Amygdala (tissue), 56 donors: ENCODE measurements around the gene SIM1.

ENCODE experiments used
- DNase-seq, 56 donors: peaks; one replicate each; lab custom pipeline; 2025; lab: John Stamatoyannopoulos, UW

SIM1 gene

GRCh38 chr6:100433726-100434435 lies 30.8 kb downstream of the SIM1 start:
- DNase-seq, result no peak

DNA sequence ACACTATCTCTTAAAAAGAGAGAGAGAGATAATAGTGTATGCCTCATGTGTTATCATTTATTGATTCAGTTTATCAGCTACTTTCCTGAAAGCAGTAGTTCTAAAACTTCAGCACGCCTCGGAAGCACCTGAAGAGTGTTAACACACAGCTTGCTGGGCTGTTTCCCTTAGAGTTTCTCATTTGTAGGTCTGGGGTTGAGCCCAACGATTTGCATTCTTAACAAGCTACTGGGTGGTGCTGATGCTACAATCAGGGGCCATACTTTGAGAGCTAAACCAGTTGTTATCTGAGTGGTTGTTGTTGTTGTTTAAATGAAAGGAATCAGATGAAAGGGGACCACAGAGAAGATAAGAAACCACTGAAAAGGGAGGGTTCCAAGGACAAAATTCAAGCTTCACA lies 32.6 kb downstream of the SIM1 start:
- DNase-seq, result no peak

DNA sequence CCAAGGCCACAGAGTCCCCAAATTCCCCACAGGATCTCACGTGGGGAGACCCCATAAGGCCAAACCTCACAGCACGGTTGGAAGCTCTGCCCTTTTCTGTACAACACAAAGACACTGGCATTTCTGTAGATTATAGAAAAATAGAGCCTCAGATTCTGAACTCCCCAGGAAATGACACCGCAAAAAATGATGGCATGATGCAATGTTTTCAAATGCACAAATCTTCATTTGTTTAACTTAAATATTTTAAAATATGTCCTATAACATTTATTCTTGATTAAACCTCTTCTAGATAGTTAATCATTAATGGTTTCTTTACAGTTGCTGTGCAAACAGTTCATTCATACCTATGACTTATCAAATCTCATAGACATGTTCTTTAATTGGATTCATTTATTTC lies 33.8 kb downstream of the SIM1 start:
- DNase-seq, result no peak

DNA sequence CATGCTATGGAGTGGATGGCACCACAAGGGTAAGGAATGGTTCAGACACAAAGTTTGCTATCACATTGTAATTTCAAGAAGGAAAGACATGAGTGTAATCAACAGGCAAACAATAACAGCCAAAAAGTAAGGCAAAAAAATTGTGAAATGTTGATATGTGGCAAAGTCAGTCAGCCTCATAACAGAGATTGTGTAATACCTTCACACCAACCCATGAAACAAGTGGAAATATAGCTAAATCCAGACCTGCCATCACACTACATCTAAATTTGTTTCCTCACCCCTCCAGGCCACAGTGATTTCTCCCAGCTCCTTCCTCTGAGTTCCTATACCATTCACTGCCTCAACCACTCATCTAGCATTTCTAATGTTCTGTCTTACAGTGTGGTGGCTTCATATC lies 37.3 kb downstream of the SIM1 start:
- no peak for DNase-seq

- DNase-seq, result no peak
These were observed 37.9 kb downstream of the SIM1 start for GRCh38 chr6:100426744-100427338.

- DNase-seq, result no peak
These were observed 38.5 kb downstream of the SIM1 start for GRCh38 chr6:100426241-100426640.

DNA sequence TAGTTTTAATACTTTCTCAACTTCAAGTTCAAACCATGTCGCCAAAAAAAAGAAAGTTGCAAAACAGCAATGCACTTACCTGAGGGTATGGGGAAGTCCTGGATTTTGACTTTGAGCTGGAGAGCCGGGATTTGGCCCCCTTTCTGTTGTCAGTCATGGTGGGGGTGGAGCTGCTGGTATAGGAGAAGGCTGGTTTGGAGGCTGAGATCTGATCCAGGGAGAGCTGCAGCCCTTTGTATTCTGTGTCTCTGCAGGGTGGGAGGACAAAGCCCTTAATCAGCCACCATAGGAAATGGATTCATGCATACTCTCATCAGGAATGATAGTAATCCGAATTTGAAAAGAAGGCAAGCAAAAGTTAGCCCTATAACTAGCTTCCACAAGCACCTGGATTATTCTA lies 44.0 kb downstream of the SIM1 start:
- no peak for DNase-seq

GRCh38 chr6:100417036-100417435 lies 47.7 kb downstream of the SIM1 start:
- no peak for DNase-seq

- no peak for DNase-seq
These were observed 49.0 kb downstream of the SIM1 start for GRCh38 chr6:100415768-100416167.

DNA sequence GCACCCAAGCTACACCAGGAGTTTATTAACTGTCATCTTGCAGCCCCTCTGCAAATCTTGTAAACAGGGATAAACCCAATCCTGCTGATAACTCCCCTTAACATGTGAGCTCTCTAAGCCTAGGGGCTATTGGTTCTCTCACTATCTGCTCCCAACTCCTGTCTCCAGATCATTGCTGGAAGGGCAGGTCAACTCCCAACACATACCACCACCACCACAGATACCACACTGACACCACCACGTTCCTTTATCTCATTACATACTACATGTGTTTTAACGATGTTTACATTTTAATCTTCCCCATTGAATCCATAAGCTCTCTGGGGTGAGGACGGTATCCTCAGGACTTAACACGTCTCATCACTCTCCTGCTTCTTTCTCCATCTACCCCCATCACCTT lies 51.8 kb downstream of the SIM1 start:
- DNase-seq, result no peak

DNA sequence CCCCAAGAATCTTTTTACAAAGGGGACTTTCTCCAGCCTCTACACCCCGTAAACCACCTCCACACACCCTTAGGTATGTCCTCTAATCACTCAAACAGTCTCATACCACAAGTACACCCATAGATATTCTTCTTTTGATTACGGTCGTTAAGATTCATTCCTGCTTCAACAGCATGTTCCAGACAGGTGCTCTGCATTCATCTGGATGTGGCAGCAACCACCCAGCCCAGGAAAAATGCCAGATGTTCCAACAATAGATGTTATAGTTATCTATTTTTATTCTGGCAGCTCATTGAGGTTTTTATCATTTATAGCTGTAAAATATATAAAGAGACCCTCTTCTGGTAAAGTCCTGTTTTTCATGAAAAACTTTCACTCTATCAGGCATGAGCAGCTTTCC lies 60.7 kb downstream of the SIM1 start:
- DNase-seq, result no peak

- no peak for DNase-seq
These were observed 71.2 kb downstream of the SIM1 start for GRCh38 chr6:100393493-100393892.

GRCh38 chr6:100392423-100392822 lies 72.3 kb downstream of the SIM1 start:
- no peak for DNase-seq

DNA sequence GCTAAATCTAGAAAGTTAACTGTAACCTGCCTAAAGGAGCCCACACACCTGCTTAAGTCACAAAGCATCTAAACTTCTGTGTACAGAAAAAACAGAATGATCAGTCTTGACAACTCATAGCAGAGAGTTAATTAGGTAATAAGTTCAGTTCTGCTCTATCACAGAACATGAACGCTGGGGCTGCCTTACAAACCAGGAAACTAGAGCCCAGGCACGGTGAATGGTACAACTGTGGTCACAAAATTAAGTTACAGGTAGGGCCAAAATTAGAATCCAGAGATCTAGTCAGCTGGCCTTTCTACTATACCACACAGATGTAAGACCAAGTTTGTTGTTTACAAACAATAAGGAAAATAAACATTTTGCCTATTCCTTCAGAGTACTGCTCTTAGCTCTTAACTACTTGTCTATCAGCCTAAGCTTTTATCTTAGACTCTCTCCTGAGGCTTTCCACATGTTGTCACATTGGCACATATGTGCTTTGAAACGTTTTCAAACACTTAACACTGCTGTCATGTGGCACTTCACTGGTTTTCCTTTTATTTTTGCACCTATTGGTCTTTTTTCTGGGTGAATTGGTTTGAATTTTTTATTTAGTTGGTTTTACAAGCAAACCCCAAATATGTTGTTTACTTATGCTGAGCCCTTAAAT lies 75.7 kb downstream of the SIM1 start:
- no peak for DNase-seq

DNA sequence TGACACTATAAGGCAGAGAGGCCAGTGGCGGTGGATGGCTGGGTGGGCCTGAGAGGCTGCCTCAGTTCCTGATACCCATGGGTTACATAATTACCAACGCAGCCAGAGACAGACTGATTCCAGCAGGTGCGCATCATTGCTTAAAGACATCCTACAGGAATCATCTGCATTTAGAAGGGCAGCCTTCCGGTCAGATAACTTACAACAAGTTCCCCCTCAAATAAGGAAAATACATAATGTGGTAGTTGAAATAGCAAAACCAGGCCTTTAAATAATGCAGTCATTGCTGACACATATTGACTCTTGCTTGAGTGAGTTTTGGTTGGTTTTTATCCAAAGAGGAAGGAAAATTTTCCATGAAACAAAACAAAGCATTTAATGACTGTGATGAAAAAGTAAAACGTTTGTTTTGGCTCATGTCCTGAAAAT lies 81.9 kb downstream of the SIM1 start:
- no peak for DNase-seq

- no peak for DNase-seq
These were observed 82.7 kb downstream of the SIM1 start for GRCh38 chr6:100382031-100382430.

DNA sequence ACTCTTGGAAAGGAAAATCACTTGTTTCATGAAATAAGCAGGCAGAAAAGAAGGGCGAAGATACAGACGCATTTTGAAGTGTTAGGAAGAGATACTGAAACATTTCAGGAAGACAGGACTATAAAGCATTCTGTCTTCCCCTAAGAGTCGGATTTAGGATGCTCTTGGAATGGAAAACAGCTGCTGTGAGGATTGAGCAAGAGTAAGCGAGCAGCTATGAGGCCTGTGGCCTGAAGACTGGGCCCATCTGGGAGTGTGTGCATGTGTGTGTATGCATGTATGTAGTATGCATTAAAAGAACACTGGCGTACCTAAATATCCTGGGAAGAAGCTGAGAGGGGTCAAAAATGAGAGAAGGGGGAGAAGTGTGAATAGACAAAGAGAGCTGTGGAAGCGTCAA lies 83.6 kb downstream of the SIM1 start:
- no peak for DNase-seq

DNA sequence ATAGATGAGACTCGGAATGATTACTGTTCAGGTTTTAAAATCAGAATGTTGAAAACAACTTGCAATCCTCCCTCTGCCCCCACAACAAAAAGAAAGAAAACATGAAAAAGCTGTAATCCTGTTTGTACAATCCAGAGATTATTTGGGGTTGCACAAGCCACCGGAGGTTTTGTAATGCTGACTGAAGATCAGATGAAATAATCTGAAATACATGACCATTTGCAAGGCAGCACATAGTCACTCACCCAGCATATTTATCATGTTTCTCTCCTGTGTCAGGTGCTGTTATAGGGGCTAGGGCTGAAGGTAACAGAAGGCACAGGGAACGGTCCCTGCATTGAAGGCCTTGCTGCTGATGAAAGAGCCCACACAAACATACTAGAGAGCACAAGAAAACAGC lies 85.3 kb downstream of the SIM1 start:
- DNase-seq, result no peak

DNA sequence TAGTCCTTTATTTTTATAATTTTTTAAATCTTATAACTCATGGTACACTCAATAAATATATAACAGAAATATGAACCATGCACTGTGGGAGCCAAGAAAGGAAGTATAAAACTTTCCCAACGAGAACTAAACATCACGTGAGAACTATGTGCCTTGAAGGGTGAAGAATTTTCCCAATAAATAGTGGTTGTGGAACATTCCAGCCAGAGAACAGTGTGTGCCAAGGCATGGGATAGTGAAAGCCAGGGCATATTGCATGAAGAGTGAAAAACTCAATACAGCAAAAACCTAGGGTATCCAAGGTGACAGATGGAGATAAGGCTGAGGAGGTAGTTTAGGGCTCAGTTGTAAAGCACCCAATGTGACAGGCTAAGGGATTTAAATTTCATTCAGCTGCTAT lies 86.1 kb downstream of the SIM1 start:
- no peak for DNase-seq

GRCh38 chr6:100376103-100376502 lies 88.6 kb downstream of the SIM1 start:
- DNase-seq, result no peak

- no peak for DNase-seq
These were observed 92.2 kb downstream of the SIM1 start for GRCh38 chr6:100372326-100373091.
